PC-3 (cell line): ENCODE data around the gene NEURL3.

ENCODE experiments used
- CTCF ChIP-seq: fragments of 300-600 bp; sonication (generic); conservative IDR thresholded peaks from 2 replicates; pipeline ENCODE4 v1.5.1; 2017; ENCODE audit warnings: antibody characterized with exemption, low read depth, mild to moderate bottlenecking, low read length
- EZH2 ChIP-seq: fragments of 300-600 bp; sonication (generic); IDR thresholded peaks from one replicate; pipeline ENCODE4 v1.6.1; 2017; ENCODE audit warnings: antibody characterized with exemption, mild to moderate bottlenecking, low read length; ENCODE audit not compliant: unreplicated experiment
- EZH2phosphoT487 ChIP-seq: fragments of 300-600 bp; sonication (generic); IDR thresholded peaks from 2 replicates; pipeline ENCODE4 v1.6.1; 2018; ENCODE audit warnings: mild to moderate bottlenecking, antibody characterized with exemption, low read length, borderline replicate concordance

GRCh38 chr2:96499061-96499960 is 5.8 kb downstream of the NEURL3 start:
- TF ChIP-seq CTCF (no peak), EZH2phosphoT487 (no peak), EZH2 (no peak)
